Smooth muscle cell (in vitro differentiated cells): ENCODE data around the gene MATN4. TPM values are rescaled to one million over a fixed set of nuclear protein-coding genes. Genes with fewer than 3 reads are reported as not detected.

Source experiments
- DNase-seq: peaks from one replicate; lab custom pipeline; 2025; ENCODE audit not compliant: unreplicated experiment; lab: John Stamatoyannopoulos, UW
- H2AFZ ChIP-seq: fragments of 200-600 bp; sonication (generic); 2 replicates; pipeline ENCODE4 v1.6.0; 2016; ENCODE audit warnings: antibody characterized with exemption, low read depth, mild to moderate bottlenecking
- H3F3A ChIP-seq: fragments of 200-600 bp; sonication (generic); 2 replicates; pipeline ENCODE4 v1.6.0; 2017; ENCODE audit warnings: antibody characterized with exemption, low read depth
- H3K27ac ChIP-seq: fragments of 200-600 bp; sonication (generic); 2 replicates; pipeline ENCODE4 v1.5.1; 2016; ENCODE audit warnings: low read depth, mild to moderate bottlenecking
- H3K27me3 ChIP-seq: fragments of 200-600 bp; sonication (generic); 2 replicates; pipeline ENCODE4 v1.6.1; 2016; ENCODE audit warnings: low read depth, mild to moderate bottlenecking
- H3K36me3 ChIP-seq: fragments of 200-600 bp; sonication (generic); 2 replicates; pipeline ENCODE4 v1.5.1; 2016; ENCODE audit warnings: low read depth
- H3K4me1 ChIP-seq: fragments of 200-600 bp; sonication (generic); 2 replicates; pipeline ENCODE4 v1.5.1; 2016; ENCODE audit warnings: low read depth
- H3K4me2 ChIP-seq: fragments of 200-600 bp; sonication (generic); 2 replicates; pipeline ENCODE4 v1.6.0; 2016; ENCODE audit warnings: mild to moderate bottlenecking
- H3K4me3 ChIP-seq: fragments of 200-600 bp; sonication (generic); 2 replicates; pipeline ENCODE4 v1.5.1; 2016; ENCODE audit warnings: mild to moderate bottlenecking
- H3K79me2 ChIP-seq: fragments of 200-600 bp; sonication (generic); 2 replicates; pipeline ENCODE4 v1.6.0; 2016; ENCODE audit warnings: low read depth, mild to moderate bottlenecking
- H3K9ac ChIP-seq: fragments of 200-600 bp; sonication (generic); 2 replicates; pipeline ENCODE4 v1.6.0; 2016; ENCODE audit warnings: low read depth
- H3K9me3 ChIP-seq: fragments of 200-600 bp; sonication (generic); replicated peaks from 2 replicates; pipeline ENCODE4 v1.5.1; 2016; ENCODE audit warnings: low read depth
- H4K20me1 ChIP-seq: fragments of 200-600 bp; sonication (generic); 2 replicates; pipeline ENCODE4 v1.6.0; 2016; ENCODE audit warnings: low read depth
- WGBS: methylation state at CpG from one replicate; pipeline ENCODE4 v1.1.7; 2016; ENCODE audit warnings: low lambda C conversion rate; 5-methylcytosine and 5-hydroxymethylcytosine counted together
- polyA plus RNA-seq: library from polyadenylated mRNA; unstranded; fragments of >200 nt; fragmentation: Nextera tagmentation; extraction: Ambion mirVana; gene quantifications from 2 replicates; pipeline ENCODE4 v1.2.1, GENCODE V29; 2016
- total RNA-seq: library from RNA; depleted of rRNA; stranded (reverse); fragments of >200 nt; gene quantifications from 2 replicates; pipeline ENCODE4 v1.2.3, GENCODE V29; 2014
- TF ChIP-seq, protein P1 (sequence below): fragments of 200-600 bp; sonication (generic); IDR thresholded peaks from 2 replicates; pipeline ENCODE4 v1.5.1; 2017; ENCODE audit warnings: borderline replicate concordance, mild to moderate bottlenecking, antibody characterized with exemption; ENCODE audit not compliant: insufficient read depth, poor library complexity, severe bottlenecking

MATN4 gene
- total and polyA plus RNA-seq, 2 experiments from 2014 or later = not detected

DNA sequence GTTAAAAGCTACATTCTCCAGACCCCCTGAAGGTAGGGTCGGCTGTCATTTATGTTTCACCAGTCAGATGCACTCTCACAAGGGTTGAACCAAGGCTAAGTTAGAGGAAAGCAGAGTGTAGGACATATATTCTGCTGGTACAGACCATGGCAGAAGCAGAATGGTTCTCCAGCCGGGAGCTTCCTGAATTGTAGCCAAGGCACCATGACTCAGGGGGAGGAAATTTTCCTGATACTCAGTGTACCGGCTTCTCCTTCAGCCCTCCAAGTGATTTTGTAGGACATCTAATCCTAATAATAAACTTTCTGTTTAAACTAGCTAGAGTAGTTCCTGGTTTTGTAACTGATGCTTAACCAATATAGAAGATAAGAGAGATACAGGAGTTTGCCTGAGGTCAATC is 39.6 kb downstream of the MATN4 start:
- H3K27ac ChIP-seq = no peak overlapping the region
- H3K9me3 ChIP-seq = no peaks in the 10 kb centered on the region
- no peaks in the 10 kb centered on the region for H4K20me1 ChIP-seq
- H3K4me3 ChIP-seq = no peak overlapping the region
- H2AFZ ChIP-seq = no peak overlapping the region
- DNase-seq = no peak
- TF ChIP-seq, protein P1, sequence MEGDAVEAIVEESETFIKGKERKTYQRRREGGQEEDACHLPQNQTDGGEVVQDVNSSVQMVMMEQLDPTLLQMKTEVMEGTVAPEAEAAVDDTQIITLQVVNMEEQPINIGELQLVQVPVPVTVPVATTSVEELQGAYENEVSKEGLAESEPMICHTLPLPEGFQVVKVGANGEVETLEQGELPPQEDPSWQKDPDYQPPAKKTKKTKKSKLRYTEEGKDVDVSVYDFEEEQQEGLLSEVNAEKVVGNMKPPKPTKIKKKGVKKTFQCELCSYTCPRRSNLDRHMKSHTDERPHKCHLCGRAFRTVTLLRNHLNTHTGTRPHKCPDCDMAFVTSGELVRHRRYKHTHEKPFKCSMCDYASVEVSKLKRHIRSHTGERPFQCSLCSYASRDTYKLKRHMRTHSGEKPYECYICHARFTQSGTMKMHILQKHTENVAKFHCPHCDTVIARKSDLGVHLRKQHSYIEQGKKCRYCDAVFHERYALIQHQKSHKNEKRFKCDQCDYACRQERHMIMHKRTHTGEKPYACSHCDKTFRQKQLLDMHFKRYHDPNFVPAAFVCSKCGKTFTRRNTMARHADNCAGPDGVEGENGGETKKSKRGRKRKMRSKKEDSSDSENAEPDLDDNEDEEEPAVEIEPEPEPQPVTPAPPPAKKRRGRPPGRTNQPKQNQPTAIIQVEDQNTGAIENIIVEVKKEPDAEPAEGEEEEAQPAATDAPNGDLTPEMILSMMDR = no peak
- H3K4me2 ChIP-seq = no peak overlapping the region
- H3K9ac ChIP-seq = no peak overlapping the region
- H3F3A ChIP-seq = no peaks in the 10 kb centered on the region
- H3K36me3 ChIP-seq = no peaks in the 10 kb centered on the region
- no peaks in the 10 kb centered on the region for H3K4me1 ChIP-seq
- no peaks in the 10 kb centered on the region for H3K79me2 ChIP-seq
- 80% methylated on average over 3 of the region's 3 CpGs for WGBS
- H3K27me3 ChIP-seq = peaks cover 11% of the 10 kb centered on the region

DNA sequence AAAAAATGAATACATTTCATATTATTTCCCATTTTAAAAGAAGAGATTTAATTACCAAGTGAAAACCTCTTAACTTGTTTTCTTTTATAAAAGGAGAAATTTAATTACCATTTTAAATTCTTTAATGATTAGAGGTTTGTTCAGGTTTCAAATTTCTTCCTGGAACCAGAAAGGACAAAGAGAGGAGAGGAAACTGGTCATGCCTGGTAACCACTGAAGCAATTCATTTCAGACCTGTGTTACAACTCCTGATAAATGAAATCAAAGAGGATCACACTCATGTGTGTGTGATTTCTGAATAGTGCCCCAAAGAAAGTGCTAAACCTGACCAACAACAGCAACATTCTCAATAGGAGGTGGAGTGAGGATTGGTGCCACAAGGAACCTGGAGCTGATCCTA is 41.1 kb downstream of the MATN4 start:
- Histone ChIP-seq H4K20me1 (no peaks in the 10 kb centered on the region), H3K36me3 (no peaks in the 10 kb centered on the region), H3K9me3 (no peaks in the 10 kb centered on the region), H3F3A (no peaks in the 10 kb centered on the region), H3K4me3 (no peak overlapping the region), H3K9ac (no peak overlapping the region), H2AFZ (no peak overlapping the region), H3K4me2 (no peak overlapping the region), H3K4me1 (no peaks in the 10 kb centered on the region), H3K27me3 (peaks cover 11% of the 10 kb centered on the region), H3K79me2 (no peaks in the 10 kb centered on the region), H3K27ac (no peak overlapping the region)
- DNase-seq = no peak
- TF ChIP-seq, protein P1 = no peak

GRCh38 chr20:45263556-45264266 is 44.4 kb downstream of the MATN4 start:
- Histone ChIP-seq H3K27me3 (peaks cover 25% of the 10 kb centered on the region), H3K9ac (no peak overlapping the region), H3K4me1 (no peaks in the 10 kb centered on the region), H4K20me1 (no peaks in the 10 kb centered on the region), H2AFZ (no peak overlapping the region), H3K79me2 (no peaks in the 10 kb centered on the region), H3K36me3 (no peaks in the 10 kb centered on the region), H3K4me2 (no peak overlapping the region), H3K27ac (no peak overlapping the region), H3K9me3 (no peaks in the 10 kb centered on the region), H3F3A (no peaks in the 10 kb centered on the region), H3K4me3 (no peak overlapping the region)
- no peak for DNase-seq
- TF ChIP-seq, protein P1 = no peak
- WGBS = 87% methylated on average over 3 of the region's 3 CpGs

DNA sequence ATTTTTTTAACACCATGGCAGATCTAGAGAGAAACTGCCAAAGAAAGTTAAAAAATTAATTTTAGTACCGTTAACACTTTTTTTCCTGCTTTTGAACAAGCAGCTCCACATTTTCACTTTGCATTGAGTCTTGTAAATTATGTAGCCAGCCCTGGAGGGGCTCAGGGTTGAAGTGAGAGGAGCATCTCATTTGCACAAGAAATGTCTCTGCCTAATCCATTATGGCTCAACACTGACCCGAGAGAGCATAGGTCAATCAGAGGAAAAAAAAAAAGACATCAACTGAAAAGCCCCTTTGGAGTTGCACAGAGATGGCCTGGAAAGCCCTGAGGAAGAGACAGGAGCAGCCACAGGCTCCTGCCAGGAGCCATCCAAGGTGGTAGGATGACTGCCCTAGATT is 49.4 kb downstream of the MATN4 start:
- 61% methylated on average over 2 of the region's 2 CpGs for whole genome bisulfite sequencing
- no peaks in the 10 kb centered on the region for H3K9me3 ChIP-seq
- TF ChIP-seq, protein P1 = no peak

More for the DNA sequence above, 49.4 kb downstream of the MATN4 start:
- no peak overlapping the region for H3K4me2 ChIP-seq
- H3K4me1 ChIP-seq = no peaks in the 10 kb centered on the region
- H3F3A ChIP-seq = no peaks in the 10 kb centered on the region
- H3K36me3 ChIP-seq = no peaks in the 10 kb centered on the region
- no peak for DNase-seq
- H3K27ac ChIP-seq = no peak overlapping the region
- peaks cover 15% of the 10 kb centered on the region for H3K27me3 ChIP-seq
- no peak overlapping the region for H2AFZ ChIP-seq
- no peak overlapping the region for H3K4me3 ChIP-seq
- no peaks in the 10 kb centered on the region for H3K79me2 ChIP-seq
- H3K9ac ChIP-seq = no peak overlapping the region
- no peaks in the 10 kb centered on the region for H4K20me1 ChIP-seq
